ENCODE measurements around the gene ARL5A.

Gene ARL5A

GRCh38 chr2:151816843-151817242 lies 11.4 kb downstream of the ARL5A start:
- H3K27ac ChIP-seq (ENCODE audit: low read depth, low read length, severe bottlenecking) = no peak overlapping the region
- H3K4me1 ChIP-seq (ENCODE audit: control insufficient read depth, insufficient read depth, low read length, poor library complexity, severe bottlenecking) = no peaks in the 10 kb centered on the region
- H3K9me3 ChIP-seq (ENCODE audit: control insufficient read depth, low read length) = no peaks in the 10 kb centered on the region
- peaks cover 50% of the 10 kb centered on the region for H3K36me3 ChIP-seq (ENCODE audit: control insufficient read depth, insufficient read depth, low read length)
- H3K4me3 ChIP-seq (ENCODE audit: extremely low read depth, insufficient read depth, low read length, poor library complexity, severe bottlenecking) = no peak overlapping the region
- WGBS, 2 experiments (ENCODE audit: insufficient coverage in 2 of 2) = 88 to 93% methylated on average over 1 of the region's 2 CpGs

- WGBS, 2 experiments (ENCODE audit: insufficient coverage in 2 of 2) = 93 to 98% methylated on average over 5 to 6 of the region's 9 CpGs
- Histone ChIP-seq H3K4me3 (ENCODE audit: extremely low read depth, insufficient read depth, low read length, poor library complexity, severe bottlenecking) (no peak overlapping the region), H3K9me3 (ENCODE audit: control insufficient read depth, low read length) (no peaks in the 10 kb centered on the region), H3K36me3 (ENCODE audit: control insufficient read depth, insufficient read depth, low read length) (peaks cover 56% of the 10 kb centered on the region), H3K27ac (ENCODE audit: low read depth, low read length, severe bottlenecking) (no peak overlapping the region), H3K4me1 (ENCODE audit: control insufficient read depth, insufficient read depth, low read length, poor library complexity, severe bottlenecking) (no peaks in the 10 kb centered on the region)
Observed at GRCh38 chr2:151815821-151816489, 12.3 kb downstream of the ARL5A start.

GRCh38 chr2:151810489-151810888 lies 17.7 kb downstream of the ARL5A start:
- H3K36me3 ChIP-seq (ENCODE audit: control insufficient read depth, insufficient read depth, low read length) = peaks cover 63% of the 10 kb centered on the region
- H3K9me3 ChIP-seq (ENCODE audit: control insufficient read depth, low read length) = no peaks in the 10 kb centered on the region
- no peaks in the 10 kb centered on the region for H3K4me1 ChIP-seq (ENCODE audit: control insufficient read depth, insufficient read depth, low read length, poor library complexity, severe bottlenecking)
- WGBS, 2 experiments (ENCODE audit: insufficient coverage in 2 of 2) = 100% methylated on average over 1 of the region's 1 CpG; no CpG with 5 or more reads in 1 of the 2 experiments
- no peak overlapping the region for H3K4me3 ChIP-seq (ENCODE audit: extremely low read depth, insufficient read depth, low read length, poor library complexity, severe bottlenecking)
- no peak overlapping the region for H3K27ac ChIP-seq (ENCODE audit: low read depth, low read length, severe bottlenecking)

GRCh38 chr2:151809073-151809383 lies 19.2 kb downstream of the ARL5A start:
- H3K9me3 ChIP-seq (ENCODE audit: control insufficient read depth, low read length) = no peaks in the 10 kb centered on the region
- H3K4me3 ChIP-seq (ENCODE audit: extremely low read depth, insufficient read depth, low read length, poor library complexity, severe bottlenecking) = no peak overlapping the region
- no peaks in the 10 kb centered on the region for H3K4me1 ChIP-seq (ENCODE audit: control insufficient read depth, insufficient read depth, low read length, poor library complexity, severe bottlenecking)
- WGBS, 2 experiments (ENCODE audit: insufficient coverage in 2 of 2) = no CpG with 5 or more reads among the region's 1 CpG
- no peak overlapping the region for H3K27ac ChIP-seq (ENCODE audit: low read depth, low read length, severe bottlenecking)
- H3K36me3 ChIP-seq (ENCODE audit: control insufficient read depth, insufficient read depth, low read length) = peaks cover 52% of the 10 kb centered on the region

- 85 to 91% methylated on average over 2 to 5 of the region's 5 CpGs for WGBS, 2 experiments (ENCODE audit: insufficient coverage in 2 of 2)
- Histone ChIP-seq H3K36me3 (ENCODE audit: control insufficient read depth, insufficient read depth, low read length) (peaks cover 54% of the 10 kb centered on the region), H3K27ac (ENCODE audit: low read depth, low read length, severe bottlenecking) (no peak overlapping the region), H3K4me3 (ENCODE audit: extremely low read depth, insufficient read depth, low read length, poor library complexity, severe bottlenecking) (no peak overlapping the region), H3K4me1 (ENCODE audit: control insufficient read depth, insufficient read depth, low read length, poor library complexity, severe bottlenecking) (no peaks in the 10 kb centered on the region), H3K9me3 (ENCODE audit: control insufficient read depth, low read length) (no peaks in the 10 kb centered on the region)
Observed at GRCh38 chr2:151808258-151809072, 19.8 kb downstream of the ARL5A start.

GRCh38 chr2:151805961-151806360 lies 22.3 kb downstream of the ARL5A start:
- H3K27ac ChIP-seq (ENCODE audit: low read depth, low read length, severe bottlenecking) = no peak overlapping the region
- no peaks in the 10 kb centered on the region for H3K9me3 ChIP-seq (ENCODE audit: control insufficient read depth, low read length)
- no peak overlapping the region for H3K4me3 ChIP-seq (ENCODE audit: extremely low read depth, insufficient read depth, low read length, poor library complexity, severe bottlenecking)
- no peaks in the 10 kb centered on the region for H3K4me1 ChIP-seq (ENCODE audit: control insufficient read depth, insufficient read depth, low read length, poor library complexity, severe bottlenecking)
- peaks cover 43% of the 10 kb centered on the region for H3K36me3 ChIP-seq (ENCODE audit: control insufficient read depth, insufficient read depth, low read length)

GRCh38 chr2:151805343-151805742 lies 22.9 kb downstream of the ARL5A start:
- WGBS, 2 experiments (ENCODE audit: insufficient coverage in 2 of 2) = no CpG with 5 or more reads among the region's 1 CpG
- no peak overlapping the region for H3K4me3 ChIP-seq (ENCODE audit: extremely low read depth, insufficient read depth, low read length, poor library complexity, severe bottlenecking)
- no peak overlapping the region for H3K27ac ChIP-seq (ENCODE audit: low read depth, low read length, severe bottlenecking)
- peaks cover 41% of the 10 kb centered on the region for H3K36me3 ChIP-seq (ENCODE audit: control insufficient read depth, insufficient read depth, low read length)
- no peaks in the 10 kb centered on the region for H3K4me1 ChIP-seq (ENCODE audit: control insufficient read depth, insufficient read depth, low read length, poor library complexity, severe bottlenecking)
- no peaks in the 10 kb centered on the region for H3K9me3 ChIP-seq (ENCODE audit: control insufficient read depth, low read length)

- Histone ChIP-seq H3K9me3 (ENCODE audit: control insufficient read depth, low read length) (no peaks in the 10 kb centered on the region), H3K4me1 (ENCODE audit: control insufficient read depth, insufficient read depth, low read length, poor library complexity, severe bottlenecking) (no peaks in the 10 kb centered on the region), H3K36me3 (ENCODE audit: control insufficient read depth, insufficient read depth, low read length) (peaks cover 47% of the 10 kb centered on the region), H3K27ac (ENCODE audit: low read depth, low read length, severe bottlenecking) (no peak overlapping the region), H3K4me3 (ENCODE audit: extremely low read depth, insufficient read depth, low read length, poor library complexity, severe bottlenecking) (no peak overlapping the region)
Observed at GRCh38 chr2:151803811-151804210, 24.4 kb downstream of the ARL5A start.

GRCh38 chr2:151802315-151802714 lies 25.9 kb downstream of the ARL5A start:
- peaks cover 45% of the 10 kb centered on the region for H3K36me3 ChIP-seq (ENCODE audit: control insufficient read depth, insufficient read depth, low read length)
- no peaks in the 10 kb centered on the region for H3K4me1 ChIP-seq (ENCODE audit: control insufficient read depth, insufficient read depth, low read length, poor library complexity, severe bottlenecking)
- H3K9me3 ChIP-seq (ENCODE audit: control insufficient read depth, low read length) = no peaks in the 10 kb centered on the region
- H3K27ac ChIP-seq (ENCODE audit: low read depth, low read length, severe bottlenecking) = no peak overlapping the region
- H3K4me3 ChIP-seq (ENCODE audit: extremely low read depth, insufficient read depth, low read length, poor library complexity, severe bottlenecking) = no peak overlapping the region
- WGBS, 2 experiments (ENCODE audit: insufficient coverage in 2 of 2) = no CpG with 5 or more reads among the region's 2 CpGs

- Histone ChIP-seq H3K9me3 (ENCODE audit: control insufficient read depth, low read length) (no peaks in the 10 kb centered on the region), H3K4me3 (ENCODE audit: extremely low read depth, insufficient read depth, low read length, poor library complexity, severe bottlenecking) (no peak overlapping the region), H3K4me1 (ENCODE audit: control insufficient read depth, insufficient read depth, low read length, poor library complexity, severe bottlenecking) (no peaks in the 10 kb centered on the region), H3K36me3 (ENCODE audit: control insufficient read depth, insufficient read depth, low read length) (peaks cover 28% of the 10 kb centered on the region), H3K27ac (ENCODE audit: low read depth, low read length, severe bottlenecking) (no peak overlapping the region)
- WGBS, 2 experiments (ENCODE audit: insufficient coverage in 2 of 2) = 78% methylated on average over 1 of the region's 3 CpGs; no CpG with 5 or more reads in 1 of the 2 experiments
Observed at GRCh38 chr2:151799886-151800292, 28.3 kb downstream of the ARL5A start.

- H3K27ac ChIP-seq (ENCODE audit: low read depth, low read length, severe bottlenecking) = no peak overlapping the region
- WGBS, 2 experiments (ENCODE audit: insufficient coverage in 2 of 2) = 89 to 100% methylated on average over 1 of the region's 2 CpGs
- H3K36me3 ChIP-seq (ENCODE audit: control insufficient read depth, insufficient read depth, low read length) = peaks cover 37% of the 10 kb centered on the region
- H3K9me3 ChIP-seq (ENCODE audit: control insufficient read depth, low read length) = no peaks in the 10 kb centered on the region
- H3K4me1 ChIP-seq (ENCODE audit: control insufficient read depth, insufficient read depth, low read length, poor library complexity, severe bottlenecking) = no peaks in the 10 kb centered on the region
- no peak overlapping the region for H3K4me3 ChIP-seq (ENCODE audit: extremely low read depth, insufficient read depth, low read length, poor library complexity, severe bottlenecking)
Observed at GRCh38 chr2:151796774-151797173, 31.4 kb downstream of the ARL5A start.

Data from mesodermal cell (in vitro differentiated cells).